HepG2 (cell line): ENCODE data around the gene TBC1D22A. TPM values are rescaled to one million over a fixed set of nuclear protein-coding genes. Genes with fewer than 3 reads are reported as not detected.

Experiments used
- ARID2 ChIP-seq: sonication (generic); formaldehyde crosslinking; IDR thresholded peaks from 2 replicates; pipeline ENCODE4 v1.8.1; 2022; ENCODE audit warnings: mild to moderate bottlenecking, missing genetic modification reagents, borderline replicate concordance
- BCL6 ChIP-seq: IDR thresholded peaks from 2 replicates; pipeline ENCODE4 v1.6.1; 2016; ENCODE audit warnings: missing genetic modification reagents, missing compliant biosample characterization
- CCDC6 ChIP-seq: sonication (generic); formaldehyde crosslinking; IDR thresholded peaks from 2 replicates; pipeline ENCODE4 v1.8.1; 2022; ENCODE audit warnings: mild to moderate bottlenecking, missing genetic modification reagents, moderate library complexity
- CSRNP1 ChIP-seq: sonication (generic); formaldehyde crosslinking; IDR thresholded peaks from 2 replicates; pipeline ENCODE4 v1.8.1; 2023; ENCODE audit warnings: mild to moderate bottlenecking, missing genetic modification reagents
- CTCF ChIP-seq: sonication (generic); formaldehyde crosslinking; IDR thresholded peaks from 2 replicates; pipeline ENCODE4 v1.5.0; 2020; ENCODE audit warnings: mild to moderate bottlenecking, missing genetic modification reagents, moderate library complexity
- DPF2 ChIP-seq: sonication (generic); formaldehyde crosslinking; IDR thresholded peaks from 2 replicates; pipeline ENCODE4 v1.4.0; 2020; ENCODE audit warnings: mild to moderate bottlenecking, low read depth, missing genetic modification reagents, borderline replicate concordance
- FOXC1 ChIP-seq: sonication (generic); formaldehyde crosslinking; IDR thresholded peaks from 2 replicates; pipeline ENCODE4 v1.8.0; 2022; ENCODE audit warnings: mild to moderate bottlenecking, missing genetic modification reagents, borderline replicate concordance
- GATAD1 ChIP-seq: IDR thresholded peaks from 2 replicates; pipeline ENCODE4 v1.6.1; 2016; ENCODE audit warnings: missing genetic modification reagents, missing compliant biosample characterization
- GMEB2 ChIP-seq: IDR thresholded peaks from 2 replicates; pipeline ENCODE4 v1.6.1; 2016; ENCODE audit warnings: missing biosample characterization, missing genetic modification reagents, low read depth
- KLF13 ChIP-seq: sonication (generic); formaldehyde crosslinking; IDR thresholded peaks from 2 replicates; pipeline ENCODE4 v1.4.0; 2020; ENCODE audit warnings: mild to moderate bottlenecking, missing genetic modification reagents
- NR3C1 ChIP-seq: sonication (generic); formaldehyde crosslinking; IDR thresholded peaks from 2 replicates; pipeline ENCODE4 v1.4.0; 2020; ENCODE audit warnings: missing genetic modification reagents
- TFDP2 ChIP-seq: sonication (generic); formaldehyde crosslinking; IDR thresholded peaks from 2 replicates; pipeline ENCODE4 v1.4.0; 2020; ENCODE audit warnings: missing genetic modification reagents
- XRCC5 ChIP-seq: fragments of 200-400 bp; formaldehyde crosslinking; optimal IDR thresholded peaks from 2 replicates; pipeline ENCODE3; 2017; ENCODE audit warnings: mild to moderate bottlenecking, low read length
- ZFP62 ChIP-seq: sonication (generic); formaldehyde crosslinking; IDR thresholded peaks from 2 replicates; pipeline ENCODE4 v1.4.0; 2020; ENCODE audit warnings: missing genetic modification reagents
- ZNF143 ChIP-seq: sonication (generic); formaldehyde crosslinking; IDR thresholded peaks from 2 replicates; pipeline ENCODE4 v1.4.0; 2020; ENCODE audit warnings: missing genetic modification reagents
- ZNF567 ChIP-seq: sonication (generic); formaldehyde crosslinking; IDR thresholded peaks from 2 replicates; pipeline ENCODE4 v1.8.1; 2023; ENCODE audit warnings: mild to moderate bottlenecking, missing genetic modification reagents, borderline replicate concordance
- ZNF772 ChIP-seq: sonication (generic); formaldehyde crosslinking; IDR thresholded peaks from 2 replicates; pipeline ENCODE4 v1.5.0; 2020; ENCODE audit warnings: mild to moderate bottlenecking, missing genetic modification reagents
- polyA plus RNA-seq, 8 experiments: library from polyadenylated mRNA; depleted of rRNA in 3 of 8; stranded (reverse) in 7 of 8; unstranded in 1 of 8; fragments of >200 nt; fragmentation: Illumina TruSeq in 4 of 8; extraction: Trizol in 4 of 8; gene quantifications; 2 replicates each; pipeline versions ENCODE4 v1.2.1 to v1.2.3, GENCODE V29; 2011 to 2016; ENCODE audit warnings: low read depth in 4 of 8, missing spikeins in 1 of 8, mixed read lengths in 1 of 8; ENCODE audit not compliant: insufficient read depth in 1 of 8
- total RNA-seq, 5 experiments: library from RNA; depleted of rRNA; stranded (reverse); fragments of >200 nt; fragmentation: Illumina TruSeq; extraction: Trizol; gene quantifications; 2 replicates each; pipeline ENCODE4 v1.2.3, GENCODE V29; 2016; ENCODE audit warnings: low read depth in 1 of 5
- TF ChIP-seq, protein P1 (sequence below): sonication (generic); formaldehyde crosslinking; IDR thresholded peaks from 2 replicates; pipeline ENCODE4 v1.5.1; 2020; ENCODE audit warnings: missing genetic modification reagents, mild to moderate bottlenecking, borderline replicate concordance
- TF ChIP-seq, protein P2 (sequence below): sonication (generic); formaldehyde crosslinking; IDR thresholded peaks from 2 replicates; pipeline ENCODE4 v1.4.0; 2020; ENCODE audit warnings: mild to moderate bottlenecking, missing genetic modification reagents

TBC1D22A gene
- total and polyA plus RNA-seq, 2 of the 13 experiments (the other 11 are each of a cell fraction or from before 2014, with no cell fraction given) = 17.3 to 18.0 TPM

DNA sequence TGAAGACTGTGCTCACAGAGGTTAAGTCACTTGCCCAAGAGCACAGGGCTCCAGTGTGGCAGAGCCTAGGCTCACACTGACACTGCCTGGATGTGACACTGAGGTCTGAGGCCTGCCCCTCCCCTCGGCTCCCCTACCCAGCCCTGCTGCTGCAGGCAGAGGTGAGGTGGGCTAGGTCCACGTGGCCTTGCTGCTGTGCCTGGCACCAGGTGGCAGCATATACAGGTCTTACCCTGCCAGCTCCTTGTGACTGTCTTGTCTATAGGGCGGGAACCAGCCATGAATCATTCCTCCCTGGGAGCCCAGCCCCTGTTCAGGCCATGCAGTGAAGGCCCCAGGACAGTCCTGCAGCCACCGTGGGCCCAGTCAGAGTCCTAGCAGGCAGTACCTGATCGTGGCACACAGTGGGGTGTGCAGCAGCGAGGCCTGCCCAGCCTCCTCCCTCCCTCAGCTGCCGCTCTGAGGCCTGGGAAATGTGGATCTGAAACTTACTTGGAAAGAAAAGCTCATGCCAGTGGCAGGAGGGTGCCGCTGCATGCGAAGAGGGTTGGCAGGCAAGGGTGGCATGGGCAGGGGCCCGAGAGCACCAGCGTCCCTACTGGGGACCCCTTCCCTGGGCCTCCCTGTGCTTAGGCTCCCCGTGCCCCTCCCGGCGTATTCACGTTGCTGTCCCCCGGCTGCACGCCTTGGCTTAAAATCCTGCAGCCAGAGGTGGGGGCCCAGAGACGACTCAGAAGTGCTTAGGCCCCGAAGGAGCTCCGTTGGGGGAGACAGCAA, 23.2 kb upstream of the TBC1D22A start (continued):
- TF ChIP-seq CTCF (CRISPR knock-in tag) (peak; percentile 86), DPF2 (CRISPR knock-in tag) (peak; percentile 50; the same call in 1 of the 2 replicates), GMEB2 (CRISPR knock-in tag) (no peak), ARID2 (CRISPR knock-in tag) (no peak), XRCC5 (peak; percentile 78), BCL6 (CRISPR knock-in tag) (no peak), CSRNP1 (CRISPR knock-in tag) (peak; percentile 57; the same call in 1 of the 2 replicates), ZNF567 (CRISPR knock-in tag) (no peak), GATAD1 (CRISPR knock-in tag) (no peak; the same call in 1 of the 2 replicates), KLF13 (CRISPR knock-in tag) (no peak), FOXC1 (CRISPR knock-in tag) (no peak; the same call in none of the 2 replicates), ZFP62 (CRISPR knock-in tag) (no peak), CCDC6 (CRISPR knock-in tag) (no peak), TFDP2 (CRISPR knock-in tag) (peak; percentile 35), ZNF772 (0 out of 2 replicates have a peak, but pooled peaks have one; percentile 51), ZNF143 (CRISPR knock-in tag) (peak; percentile 15; the same call in 1 of the 2 replicates), NR3C1 (CRISPR knock-in tag) (no peak)
- TF ChIP-seq, protein P1, sequence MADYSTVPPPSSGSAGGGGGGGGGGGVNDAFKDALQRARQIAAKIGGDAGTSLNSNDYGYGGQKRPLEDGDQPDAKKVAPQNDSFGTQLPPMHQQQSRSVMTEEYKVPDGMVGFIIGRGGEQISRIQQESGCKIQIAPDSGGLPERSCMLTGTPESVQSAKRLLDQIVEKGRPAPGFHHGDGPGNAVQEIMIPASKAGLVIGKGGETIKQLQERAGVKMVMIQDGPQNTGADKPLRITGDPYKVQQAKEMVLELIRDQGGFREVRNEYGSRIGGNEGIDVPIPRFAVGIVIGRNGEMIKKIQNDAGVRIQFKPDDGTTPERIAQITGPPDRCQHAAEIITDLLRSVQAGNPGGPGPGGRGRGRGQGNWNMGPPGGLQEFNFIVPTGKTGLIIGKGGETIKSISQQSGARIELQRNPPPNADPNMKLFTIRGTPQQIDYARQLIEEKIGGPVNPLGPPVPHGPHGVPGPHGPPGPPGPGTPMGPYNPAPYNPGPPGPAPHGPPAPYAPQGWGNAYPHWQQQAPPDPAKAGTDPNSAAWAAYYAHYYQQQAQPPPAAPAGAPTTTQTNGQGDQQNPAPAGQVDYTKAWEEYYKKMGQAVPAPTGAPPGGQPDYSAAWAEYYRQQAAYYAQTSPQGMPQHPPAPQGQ = no peak
- TF ChIP-seq, protein P2, sequence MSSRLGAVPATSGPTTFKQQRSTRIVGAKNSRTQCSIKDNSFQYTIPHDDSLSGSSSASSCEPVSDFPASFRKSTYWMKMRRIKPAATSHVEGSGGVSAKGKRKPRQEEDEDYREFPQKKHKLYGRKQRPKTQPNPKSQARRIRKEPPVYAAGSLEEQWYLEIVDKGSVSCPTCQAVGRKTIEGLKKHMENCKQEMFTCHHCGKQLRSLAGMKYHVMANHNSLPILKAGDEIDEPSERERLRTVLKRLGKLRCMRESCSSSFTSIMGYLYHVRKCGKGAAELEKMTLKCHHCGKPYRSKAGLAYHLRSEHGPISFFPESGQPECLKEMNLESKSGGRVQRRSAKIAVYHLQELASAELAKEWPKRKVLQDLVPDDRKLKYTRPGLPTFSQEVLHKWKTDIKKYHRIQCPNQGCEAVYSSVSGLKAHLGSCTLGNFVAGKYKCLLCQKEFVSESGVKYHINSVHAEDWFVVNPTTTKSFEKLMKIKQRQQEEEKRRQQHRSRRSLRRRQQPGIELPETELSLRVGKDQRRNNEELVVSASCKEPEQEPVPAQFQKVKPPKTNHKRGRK = no peak
